T47D (cell line): ENCODE data around the gene PTPRK.

Experiments
- DNase-seq, 2 experiments: peaks; one replicate each; pipeline versions ENCODE4 v3.0.0 to v3.0.0-alpha.2; 2011 to 2012; ENCODE audit warnings: low read depth in 1 of 2, low spot score in 1 of 2
- JUND ChIP-seq: IDR thresholded peaks from 2 replicates; pipeline ENCODE4 v1.6.1; 2012; ENCODE audit warnings: low read depth
- in situ Hi-C: cut with HindIII; loops from 2 replicates; pipeline ENCODE4 v1.10.0; 2016; ENCODE audit warnings: low sequenced_read_pairs, low pct_unique_long_range_greater_than_20kb

PTPRK gene

DNA sequence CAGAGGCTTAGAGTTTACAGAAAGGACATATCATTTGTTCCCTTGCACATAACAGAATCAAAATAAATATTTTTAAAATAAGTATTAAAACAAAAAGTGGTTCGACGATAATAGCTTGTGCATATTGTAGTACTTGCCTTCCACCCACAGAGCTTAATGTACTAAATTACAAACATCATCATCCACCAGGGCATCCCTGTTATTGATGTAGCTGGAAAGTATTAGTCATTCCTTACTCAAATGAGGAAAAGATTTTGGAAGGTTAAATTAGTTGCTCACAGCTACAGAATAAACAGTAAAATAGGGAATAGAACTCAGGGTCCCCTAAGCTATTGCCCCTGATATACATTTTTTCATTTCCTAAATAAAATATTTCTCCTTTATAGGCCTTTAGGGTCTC is 150.3 kb downstream of the PTPRK start:
- TF ChIP-seq JUND: no peak
- no peak for DNase-seq
- in situ Hi-C loops: no loop called here

DNA sequence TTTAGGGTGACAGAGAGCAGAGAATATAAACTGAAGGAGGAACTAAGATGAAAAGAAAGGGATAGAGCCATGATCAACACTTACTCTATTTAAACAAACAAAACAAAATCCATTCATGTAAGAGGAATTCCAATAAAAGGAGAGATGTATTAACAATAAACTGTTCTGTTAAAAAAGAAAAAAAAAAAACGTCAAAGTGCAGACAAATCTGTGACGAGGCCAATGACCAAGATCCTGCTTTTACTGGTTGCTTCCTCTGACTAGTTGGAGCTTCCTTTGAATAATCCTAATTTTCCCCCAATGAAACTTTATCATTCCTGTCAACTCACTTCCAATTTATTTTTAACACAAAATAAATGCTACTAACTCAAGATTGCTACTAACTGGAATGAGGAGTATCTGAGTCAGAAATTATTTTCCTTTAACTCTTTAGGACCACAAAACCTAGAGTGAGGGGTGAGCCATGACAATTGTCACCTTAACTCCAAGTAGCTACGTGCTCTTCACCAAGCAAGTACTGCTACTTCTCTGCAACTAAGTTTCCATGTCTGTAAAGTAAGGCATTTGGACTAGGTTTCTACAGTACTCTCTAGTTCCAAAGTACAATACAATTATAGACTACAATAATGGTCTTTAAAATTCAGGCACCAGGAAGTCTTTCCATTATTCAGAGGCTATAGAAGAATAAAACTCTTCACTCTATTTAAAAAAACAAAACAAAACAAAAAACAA is 152.0 kb downstream of the PTPRK start:
- no peak for TF ChIP-seq JUND
- no peak for DNase-seq
- in situ Hi-C loops: no loop called here

DNA sequence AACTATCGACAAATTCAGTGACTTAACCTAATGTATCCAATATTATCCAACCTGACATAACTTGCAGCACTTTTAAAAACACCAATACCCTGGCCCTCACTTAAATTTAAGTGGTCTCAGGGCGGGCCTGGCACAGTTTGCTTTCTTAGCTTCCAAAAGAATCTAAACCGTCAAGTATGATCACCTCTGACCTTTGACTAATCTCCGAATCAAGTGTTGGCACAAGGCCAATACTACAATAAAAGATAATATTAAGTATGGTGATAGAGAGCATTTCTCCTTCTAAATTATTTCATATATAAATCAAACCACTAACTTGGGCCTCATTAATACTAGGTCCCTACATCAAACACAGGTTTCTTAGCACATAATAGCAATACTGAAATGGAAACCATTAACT is 153.0 kb downstream of the PTPRK start:
- TF ChIP-seq JUND: no peak
- in situ Hi-C loops: no loop called here
- DNase-seq: no peak

GRCh38 chr6:128365520-128366160 is 154.8 kb downstream of the PTPRK start:
- in situ Hi-C loops: no loop called here
- no peak for TF ChIP-seq JUND
- DNase-seq: no peak

GRCh38 chr6:128364766-128365519 is 155.5 kb downstream of the PTPRK start:
- TF ChIP-seq JUND: no peak
- in situ Hi-C loops: no loop called here
- DNase-seq: no peak

DNA sequence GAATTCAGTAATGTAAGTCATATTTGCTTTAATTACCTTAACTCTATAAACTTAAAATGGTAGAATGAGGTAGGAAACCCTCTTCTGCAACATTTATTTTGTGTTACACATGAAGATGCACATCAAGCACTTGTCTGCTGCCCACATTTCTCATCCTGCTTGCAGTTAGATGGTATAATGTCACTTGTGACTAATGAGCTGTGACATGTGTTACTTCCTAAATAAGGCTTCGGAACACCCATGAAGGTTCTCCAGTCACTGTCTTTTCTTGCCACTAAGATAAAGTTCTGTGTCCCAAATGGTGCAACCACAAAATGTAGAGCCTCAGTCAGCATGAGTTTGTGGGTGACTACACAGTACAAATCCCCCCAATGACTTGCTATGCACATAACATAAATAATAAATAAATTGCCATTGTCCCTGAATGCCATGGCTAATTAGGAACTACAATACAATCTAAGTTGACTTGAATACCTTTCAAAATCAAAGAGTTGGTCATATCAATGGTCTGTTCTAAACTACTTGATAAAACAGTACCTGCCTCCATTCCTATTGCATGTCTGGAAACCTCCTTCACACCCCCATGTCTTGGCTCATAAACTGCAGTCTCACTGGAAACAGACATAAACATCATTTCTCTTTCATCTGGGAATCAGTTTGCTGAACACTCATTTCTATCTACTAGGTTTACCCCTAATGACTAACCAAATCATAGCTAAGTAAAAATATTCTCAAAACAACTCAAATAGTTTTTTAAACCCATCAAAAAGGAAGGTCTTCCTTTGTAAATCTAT is 157.2 kb downstream of the PTPRK start:
- in situ Hi-C loops: no loop called here

DNA sequence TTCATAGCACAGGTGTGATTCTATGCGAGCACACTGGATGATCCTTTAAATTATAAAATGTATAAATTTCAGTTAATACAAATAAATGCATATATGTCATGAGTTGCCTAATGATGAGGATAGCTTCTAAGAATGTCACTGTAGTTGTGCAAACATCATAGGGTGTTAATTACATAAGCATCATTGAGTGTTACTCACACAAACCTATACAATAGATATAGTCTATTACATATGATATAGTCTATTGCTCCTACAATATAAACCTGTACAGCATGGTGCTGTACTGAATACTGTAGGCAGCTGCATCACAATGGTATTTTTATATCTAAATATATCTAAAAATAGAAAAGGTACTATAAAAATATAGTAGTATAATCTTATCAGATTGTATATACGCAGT is 159.0 kb downstream of the PTPRK start:
- no peak for DNase-seq
- no peak for TF ChIP-seq JUND
- in situ Hi-C loops: no loop called here

More for the DNA sequence above, 157.2 kb downstream of the PTPRK start:
- no peak for TF ChIP-seq JUND
- no peak for DNase-seq

GRCh38 chr6:128358244-128358776 is 162.1 kb downstream of the PTPRK start:
- no peak for TF ChIP-seq JUND
- in situ Hi-C loops: no loop called here
- no peak for DNase-seq

DNA sequence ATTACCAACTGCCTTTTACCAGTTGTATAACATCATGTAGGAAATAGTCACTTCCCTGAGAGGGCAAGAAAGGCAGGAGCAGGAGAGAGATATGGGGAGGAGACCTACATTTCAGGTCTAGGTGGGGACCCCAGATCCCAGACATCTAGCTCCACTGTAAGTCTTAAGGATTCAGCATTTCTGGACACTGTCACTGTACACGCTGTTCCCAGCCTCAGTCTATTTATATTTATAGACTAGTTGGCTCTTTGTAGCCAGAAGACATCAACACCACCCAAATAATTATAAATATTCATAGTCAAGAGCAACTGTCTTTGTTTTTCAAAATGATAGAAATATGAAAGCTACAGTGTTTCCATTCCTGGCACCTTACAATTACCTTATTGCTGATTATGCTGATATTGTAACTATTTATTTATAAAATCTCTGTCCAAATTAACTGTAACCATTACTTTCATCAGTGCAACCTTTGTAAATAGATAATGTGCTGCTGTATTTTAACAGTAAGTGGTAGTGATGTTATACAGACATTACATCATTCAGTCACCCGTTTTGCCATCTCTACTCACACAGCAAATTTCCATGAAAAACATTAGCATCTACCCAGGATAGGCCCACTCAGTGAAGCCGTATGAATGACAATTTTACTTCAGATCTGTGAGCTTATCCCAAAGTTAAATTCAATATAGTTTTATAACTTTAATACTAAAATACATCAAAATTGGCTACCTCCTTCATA is 162.8 kb downstream of the PTPRK start:
- DNase-seq: no peak
- in situ Hi-C loops: no loop called here
- TF ChIP-seq JUND: no peak

DNA sequence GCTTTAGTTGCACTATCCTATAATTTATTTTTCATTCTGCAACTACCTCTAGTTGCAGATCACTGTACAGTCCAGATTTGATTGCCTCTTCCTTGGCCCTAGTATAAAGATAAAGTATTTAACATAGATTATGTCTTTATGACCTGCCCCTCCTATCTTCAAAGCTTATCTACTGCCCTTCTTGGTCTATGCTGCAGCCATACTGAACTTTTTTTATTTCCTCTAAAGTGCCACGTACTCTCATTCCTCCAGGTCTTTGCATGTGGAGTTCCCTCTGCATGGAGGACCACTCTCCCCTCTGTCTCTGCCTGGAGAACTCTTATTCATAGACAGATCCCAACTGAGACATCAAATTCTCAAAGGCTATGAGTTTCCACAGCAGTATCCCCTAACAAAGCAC is 168.0 kb downstream of the PTPRK start:
- in situ Hi-C loops: no loop called here
- no peak for DNase-seq
- no peak for TF ChIP-seq JUND

- no peak for DNase-seq
- no peak for TF ChIP-seq JUND
- in situ Hi-C loops: no loop called here
These were observed 169.2 kb downstream of the PTPRK start for GRCh38 chr6:128351255-128351514.
